Dedifferentiated amniotic fluid mesenchymal stem cell (primary cell): ENCODE measurements around the gene OTOA.
"Not testable (repeated sequence)": the region's sequence is repeated elsewhere in the genome, so short reads cannot be mapped to it uniquely, and the experiment has no call there.

Experiments
- DNase-seq: peaks from one replicate; pipeline ENCODE4 v3.0.0-alpha.2; 2016; ENCODE audit errors: extremely low spot score

OTOA gene

DNA sequence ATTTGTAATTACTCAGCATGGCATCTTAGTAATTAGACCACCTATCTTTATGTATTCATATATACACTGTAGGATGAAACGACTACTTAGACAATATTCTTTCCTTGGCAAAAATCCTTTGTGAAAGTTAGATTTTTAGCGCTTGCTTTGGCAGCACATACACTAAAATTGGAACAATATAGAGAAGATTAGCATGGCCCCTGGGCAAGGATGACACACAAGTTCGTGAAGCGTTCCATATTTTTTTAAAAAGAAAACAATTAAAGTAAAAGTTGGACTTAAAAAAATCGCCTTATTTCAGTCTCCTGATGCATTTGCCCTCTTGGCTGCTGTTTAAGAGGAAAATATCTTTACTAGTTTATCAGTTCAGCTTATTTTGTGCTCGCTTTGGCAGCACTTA is 21.9 kb upstream of the OTOA start:
- no peak for DNase-seq

DNA sequence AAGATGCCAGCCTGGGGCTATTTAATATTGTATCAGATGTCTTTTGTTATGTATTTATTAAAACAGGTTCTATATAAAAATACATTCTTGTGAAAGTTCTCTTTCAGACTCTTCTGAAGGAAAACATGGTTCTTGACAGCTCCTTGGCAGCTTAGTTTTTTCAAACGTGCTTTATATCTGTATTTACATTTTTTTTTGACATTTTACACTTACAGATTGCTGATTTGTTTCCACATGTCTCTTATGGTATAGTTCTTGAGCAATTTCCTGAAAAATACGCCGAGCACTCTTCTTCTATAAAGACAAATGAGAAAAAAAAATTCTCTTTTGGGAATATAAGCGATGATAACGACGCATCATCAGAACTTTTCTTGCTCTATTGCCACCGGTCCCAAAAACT is 20.9 kb upstream of the OTOA start:
- DNase-seq: no peak

GRCh38 chr16:21643785-21644184 is 20.0 kb upstream of the OTOA start:
- DNase-seq: no peak

DNA sequence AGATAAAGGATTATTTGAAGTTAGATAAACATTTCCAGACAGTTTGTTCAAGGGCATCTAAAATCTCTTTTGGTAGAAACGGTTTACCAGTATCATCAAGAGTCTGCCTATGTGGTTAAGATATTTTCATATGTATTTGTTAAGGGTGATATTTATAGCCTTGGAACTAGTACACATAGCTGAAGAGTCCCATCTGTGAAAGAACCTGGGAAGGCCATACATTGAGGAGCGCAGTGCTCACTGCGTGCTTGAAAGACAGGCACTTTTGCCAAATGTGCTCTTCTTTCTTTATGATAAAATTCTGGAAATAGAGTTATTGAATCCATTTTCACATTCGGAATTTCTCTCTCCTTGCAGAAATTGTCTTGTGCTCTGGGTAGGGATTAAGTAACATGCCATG is 19.1 kb upstream of the OTOA start:
- no peak for DNase-seq

DNA sequence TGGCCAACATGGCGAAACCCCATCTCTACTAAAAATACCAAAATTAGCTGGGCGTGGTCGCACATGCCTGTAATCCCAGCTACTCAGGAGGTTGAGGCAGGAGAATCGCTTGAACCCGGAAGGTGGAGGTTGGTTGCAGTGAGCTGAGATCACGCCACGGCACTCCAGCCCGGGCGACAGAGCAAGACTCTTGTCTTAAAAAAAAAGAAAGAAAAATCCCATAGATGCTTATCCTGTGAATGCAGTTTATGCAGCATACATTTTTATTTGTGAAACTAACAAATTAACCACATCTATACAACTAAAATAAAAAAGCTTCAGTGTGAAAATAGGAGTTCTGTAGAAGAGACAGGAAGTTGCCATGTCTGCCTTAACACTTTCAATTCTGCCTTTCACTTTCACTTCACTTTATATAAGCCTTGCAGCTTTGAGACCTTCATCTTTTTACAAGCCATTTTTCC is 18.5 kb upstream of the OTOA start:
- no peak for DNase-seq

DNA sequence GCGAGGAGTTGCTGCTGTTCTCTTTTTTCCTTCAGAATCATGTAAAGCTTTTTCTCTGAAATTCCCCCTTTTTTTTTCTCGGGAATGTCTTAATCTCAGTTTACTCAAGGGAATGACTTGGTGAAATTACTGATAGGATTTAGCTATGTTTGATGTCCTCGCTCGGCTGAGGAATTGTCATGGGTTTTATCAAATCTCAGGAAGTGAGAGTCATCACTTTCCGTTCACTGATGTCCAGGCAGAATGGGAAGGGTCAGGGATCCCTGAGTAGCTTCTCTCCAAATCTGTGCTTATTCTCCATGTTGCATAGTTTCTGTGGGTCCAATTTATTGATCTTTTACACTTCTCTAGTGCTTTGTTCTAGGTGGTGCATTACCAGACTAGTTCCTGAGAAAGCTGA is 17.7 kb upstream of the OTOA start:
- no peak for DNase-seq

GRCh38 chr16:21646721-21647561 is 16.8 kb upstream of the OTOA start:
- DNase-seq: no peak

GRCh38 chr16:21647562-21648164 is 16.1 kb upstream of the OTOA start:
- DNase-seq: no peak

GRCh38 chr16:21649826-21650406 is 13.9 kb upstream of the OTOA start:
- DNase-seq: not testable (repeated sequence)

GRCh38 chr16:21650521-21650920 is 13.2 kb upstream of the OTOA start:
- no peak for DNase-seq

DNA sequence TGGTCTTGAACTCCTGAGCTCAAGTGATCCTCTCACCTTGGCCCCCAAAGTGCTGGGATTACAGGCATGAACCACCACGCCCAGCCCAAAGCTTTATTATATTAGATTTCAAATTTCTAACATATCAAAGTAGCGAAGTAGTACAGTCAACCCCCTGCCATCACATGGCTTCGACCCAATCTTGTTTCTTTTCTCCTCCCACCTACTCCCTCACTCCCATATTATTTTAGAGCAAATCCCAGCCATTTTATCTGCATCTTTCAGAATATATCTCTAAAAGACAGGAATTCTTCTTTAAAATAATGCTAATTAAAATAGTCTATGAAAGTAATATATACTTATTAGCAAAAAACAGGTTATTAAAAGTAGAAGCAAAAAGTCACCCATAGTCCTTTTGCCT is 12.3 kb upstream of the OTOA start:
- DNase-seq: no peak

DNA sequence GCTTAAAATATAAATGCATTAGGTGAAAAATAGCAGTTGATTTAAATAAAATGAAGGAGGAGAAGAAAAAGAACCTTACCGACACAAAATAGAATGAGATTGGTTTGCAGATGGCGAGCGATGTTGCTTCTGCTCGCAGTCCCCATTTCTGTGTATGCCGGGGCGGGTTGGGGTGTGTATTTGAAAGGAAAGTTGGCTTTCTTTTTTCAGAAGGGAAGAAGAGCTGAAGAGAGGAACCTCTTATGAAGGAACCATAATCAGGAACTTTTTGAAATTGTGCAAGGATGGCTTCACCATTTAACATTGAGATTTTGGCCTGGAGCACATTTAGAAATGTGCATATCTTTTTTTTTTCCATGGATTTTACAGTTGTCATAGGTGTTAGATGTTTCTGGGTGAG is 11.3 kb upstream of the OTOA start, which contains the start of gene IGSF6:
Gene IGSF6, minus strand, starts transcription at position 156 of the 400 bp plus-strand sequence. Its CDS starts 10 bp downstream, at position 146.
- no peak for DNase-seq

GRCh38 chr16:21653571-21653970 is 10.2 kb upstream of the OTOA start:
- DNase-seq: no peak

DNA sequence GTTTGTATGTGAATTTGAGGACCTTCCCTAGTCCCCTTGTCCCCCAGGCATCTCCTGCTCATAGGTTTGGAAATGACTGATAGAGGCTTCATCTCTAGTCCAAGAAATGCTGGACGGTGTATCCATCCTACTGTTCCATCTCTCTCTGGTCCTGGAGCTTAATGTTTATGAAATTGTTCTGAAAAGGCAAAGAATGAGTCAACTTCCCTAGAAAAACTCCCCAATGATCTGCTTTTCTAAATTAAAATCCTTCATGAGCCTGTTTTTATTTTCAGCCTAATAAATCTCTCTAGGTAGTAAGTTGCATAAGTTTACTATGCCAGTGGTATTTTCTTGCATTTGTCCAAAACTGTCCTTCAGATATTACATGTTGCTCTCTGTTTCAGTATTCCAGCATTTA is 9.3 kb upstream of the OTOA start:
- DNase-seq: no peak

GRCh38 chr16:21654881-21655280 is 8.9 kb upstream of the OTOA start:
- no peak for DNase-seq

GRCh38 chr16:21656795-21657768 is 6.7 kb upstream of the OTOA start:
- DNase-seq: peak; percentile 45

DNA sequence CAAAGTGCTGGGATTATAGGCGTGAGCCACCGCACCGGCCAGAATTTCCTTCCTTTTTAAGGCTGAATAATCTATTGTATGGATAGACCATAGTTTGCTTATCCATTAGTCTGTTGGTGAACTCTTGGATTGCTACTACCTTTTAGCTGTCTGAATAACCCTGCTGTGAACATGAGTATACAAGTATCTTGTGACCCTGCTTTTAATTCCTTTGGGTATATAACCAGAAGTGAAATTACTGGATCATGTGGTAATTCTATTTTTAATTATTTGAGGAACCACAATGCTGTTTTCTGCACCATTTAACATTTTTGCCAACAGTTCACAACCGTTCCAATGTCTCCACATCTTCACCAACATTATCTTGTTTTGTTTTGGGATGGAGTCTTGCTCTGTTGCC is 4.6 kb upstream of the OTOA start:
- DNase-seq: no peak

GRCh38 chr16:21664801-21665492 is 1.2 kb downstream of the OTOA start:
- no peak for DNase-seq

- DNase-seq: no peak
Observed at GRCh38 chr16:21666772-21667171, 3.0 kb downstream of the OTOA start.

- no peak for DNase-seq
Observed at GRCh38 chr16:21667575-21667974, 3.8 kb downstream of the OTOA start.

DNA sequence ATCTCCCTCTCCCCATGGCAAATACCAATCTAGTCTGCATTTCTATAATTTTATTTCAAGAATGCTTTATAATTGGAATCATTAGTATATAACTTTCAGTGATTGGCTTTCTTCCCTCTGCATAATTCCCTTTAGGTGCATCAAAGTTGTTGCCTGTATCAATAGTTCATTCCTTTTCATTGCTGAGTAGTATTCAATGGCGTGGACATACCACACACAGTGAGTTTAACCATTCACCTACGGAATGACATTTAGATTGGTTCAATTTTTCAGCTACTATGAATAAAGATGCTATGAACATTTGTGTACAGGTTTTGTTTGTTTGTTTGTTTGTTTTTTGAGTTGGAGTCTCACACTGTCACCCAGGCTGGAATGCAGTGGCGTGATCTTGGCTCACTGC is 9.7 kb downstream of the OTOA start:
- no peak for DNase-seq
